ENCODE results near the gene BZW2.

DNA sequence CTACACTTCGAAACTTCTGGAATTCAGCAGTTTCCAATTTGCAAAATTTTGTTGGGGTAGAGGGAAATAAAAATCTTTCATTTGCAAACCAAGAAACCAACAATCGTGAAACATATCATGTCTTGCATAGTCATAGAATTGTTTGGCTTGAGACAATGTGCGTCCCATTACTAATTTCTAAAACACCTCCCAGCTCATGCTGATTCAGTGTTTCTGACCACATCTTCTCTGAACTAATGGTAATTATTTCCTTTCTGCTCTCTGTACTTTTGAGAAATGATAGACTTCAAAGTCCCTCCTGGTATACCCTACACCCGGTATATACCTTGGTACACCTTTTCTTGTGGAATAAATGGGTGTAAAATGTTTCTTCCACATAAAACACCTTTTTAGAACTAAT lies 65.7 kb downstream of the BZW2 start:
- no peak for TF ChIP-seq POLR2AphosphoS5 (IDR thresholded peaks at IDR 0.05)
- TF ChIP-seq, protein P1, sequence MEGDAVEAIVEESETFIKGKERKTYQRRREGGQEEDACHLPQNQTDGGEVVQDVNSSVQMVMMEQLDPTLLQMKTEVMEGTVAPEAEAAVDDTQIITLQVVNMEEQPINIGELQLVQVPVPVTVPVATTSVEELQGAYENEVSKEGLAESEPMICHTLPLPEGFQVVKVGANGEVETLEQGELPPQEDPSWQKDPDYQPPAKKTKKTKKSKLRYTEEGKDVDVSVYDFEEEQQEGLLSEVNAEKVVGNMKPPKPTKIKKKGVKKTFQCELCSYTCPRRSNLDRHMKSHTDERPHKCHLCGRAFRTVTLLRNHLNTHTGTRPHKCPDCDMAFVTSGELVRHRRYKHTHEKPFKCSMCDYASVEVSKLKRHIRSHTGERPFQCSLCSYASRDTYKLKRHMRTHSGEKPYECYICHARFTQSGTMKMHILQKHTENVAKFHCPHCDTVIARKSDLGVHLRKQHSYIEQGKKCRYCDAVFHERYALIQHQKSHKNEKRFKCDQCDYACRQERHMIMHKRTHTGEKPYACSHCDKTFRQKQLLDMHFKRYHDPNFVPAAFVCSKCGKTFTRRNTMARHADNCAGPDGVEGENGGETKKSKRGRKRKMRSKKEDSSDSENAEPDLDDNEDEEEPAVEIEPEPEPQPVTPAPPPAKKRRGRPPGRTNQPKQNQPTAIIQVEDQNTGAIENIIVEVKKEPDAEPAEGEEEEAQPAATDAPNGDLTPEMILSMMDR (IDR thresholded peaks at IDR 0.05): no peak

Measured in stomach (tissue), 4 donors.